Measurements from ENCODE around the gene ANXA5. TPM values are rescaled to one million over a fixed set of nuclear protein-coding genes. Genes with fewer than 3 reads are reported as not detected.

ANXA5 gene
- total and polyA plus RNA-seq, 12 donors, result 90.8 to 285 (median 115) TPM

GRCh38 chr4:121674696-121675095, 22.1 kb downstream of the ANXA5 start:
- peaks cover 0 to 14% (median 0%) of the 10 kb centered on the region in 9 donors for H3K4me1 ChIP-seq
- WGBS, 2 donors, result 93 to 94% methylated on average over 2 of the region's 2 CpGs
- no peaks in the 10 kb centered on the region for H3K9me3 ChIP-seq
- no peak for TF ChIP-seq CTCF (IDR thresholded peaks at IDR 0.05)
- intact Hi-C loops (cut with DNase I), result no loop called here
- DNase-seq, result no peak
- H3K4me3 ChIP-seq, result no peak overlapping the region
- no peak for ATAC-seq
- H3K36me3 ChIP-seq, result peaks cover 0 to 98% (median 51%) of the 10 kb centered on the region in 9 donors
- no peaks in the 10 kb centered on the region for H3K27me3 ChIP-seq
- no peak overlapping the region for H3K27ac ChIP-seq

GRCh38 chr4:121674191-121674590, 22.6 kb downstream of the ANXA5 start:
- no peak overlapping the region for H3K27ac ChIP-seq
- peaks cover 0 to 98% (median 51%) of the 10 kb centered on the region in 9 donors for H3K36me3 ChIP-seq
- TF ChIP-seq CTCF (IDR thresholded peaks at IDR 0.05), result no peak
- peaks cover 0 to 14% (median under 1%) of the 10 kb centered on the region in 9 donors for H3K4me1 ChIP-seq
- H3K4me3 ChIP-seq, result no peak overlapping the region
- 83 to 88% methylated on average over 1 of the region's 1 CpG for WGBS, 2 donors
- H3K27me3 ChIP-seq, result no peaks in the 10 kb centered on the region
- intact Hi-C loops (cut with DNase I), result no loop called here
- DNase-seq (no peak), ATAC-seq (no peak)
- no peaks in the 10 kb centered on the region for H3K9me3 ChIP-seq

- H3K4me3 ChIP-seq, result no peak overlapping the region
- no peaks in the 10 kb centered on the region for H3K9me3 ChIP-seq
- no peak for TF ChIP-seq CTCF (IDR thresholded peaks at IDR 0.05)
- H3K36me3 ChIP-seq, result peaks cover 0 to 89% (median 44%) of the 10 kb centered on the region in 9 donors
- WGBS, 2 donors, result 47 to 50% methylated on average over 2 of the region's 2 CpGs
- DNase-seq, result no peak
- H3K27me3 ChIP-seq, result no peaks in the 10 kb centered on the region
- peak overlapping the region in 1 of 10 donors; percentile 5 for H3K27ac ChIP-seq
- intact Hi-C loops (cut with DNase I), result no loop called here
- peaks cover 0 to 6% (median 0%) of the 10 kb centered on the region in 9 donors for H3K4me1 ChIP-seq
- no peak for ATAC-seq
Observed at GRCh38 chr4:121669163-121669550, 27.6 kb downstream of the ANXA5 start.

- H3K4me1 ChIP-seq, result peaks cover 0 to 6% (median 0%) of the 10 kb centered on the region in 9 donors
- 79 to 80% methylated on average over 4 of the region's 4 CpGs for WGBS, 2 donors
- intact Hi-C loops (cut with DNase I), result no loop called here
- H3K27me3 ChIP-seq, result no peaks in the 10 kb centered on the region
- H3K4me3 ChIP-seq, result no peak overlapping the region
- no peaks in the 10 kb centered on the region for H3K9me3 ChIP-seq
- H3K27ac ChIP-seq, result peak overlapping the region in 1 of 10 donors; percentile 5
- DNase-seq (no peak), ATAC-seq (peak in 3 of 8 donors; percentile 14 to 43 (median 42))
- no peak for TF ChIP-seq CTCF (IDR thresholded peaks at IDR 0.05)
- H3K36me3 ChIP-seq, result peaks cover 0 to 89% (median 44%) of the 10 kb centered on the region in 9 donors
Observed at GRCh38 chr4:121668368-121669162, 28.2 kb downstream of the ANXA5 start.

All from heart right ventricle (tissue), 16 donors.